NCI-H1930 (cell line): ENCODE results near the gene SLAMF1.

ENCODE experiments used
- DNase-seq, 2 experiments: peaks; one replicate each; lab custom pipeline; 2025; lab: John Stamatoyannopoulos, UW

The SLAMF1 gene

DNA sequence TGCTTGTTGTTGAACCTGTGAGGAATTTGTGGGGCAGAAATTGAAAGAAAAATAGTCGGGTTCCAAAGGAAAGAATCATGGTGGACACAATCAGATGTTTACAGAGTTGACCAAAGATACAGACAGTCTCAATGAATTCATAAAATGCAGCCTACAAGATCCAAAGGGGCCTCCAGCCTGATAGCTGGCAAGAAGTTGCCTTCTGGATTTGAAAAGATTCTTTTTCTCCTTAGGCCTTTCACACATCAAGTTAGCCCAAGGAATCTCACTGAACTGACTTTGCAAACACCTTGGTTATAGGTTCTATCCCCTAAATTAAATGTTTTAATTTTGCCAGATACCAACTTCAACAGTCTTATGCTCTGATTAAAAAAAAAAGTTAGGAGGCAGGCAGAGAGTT lies 21.5 kb downstream of the SLAMF1 start:
- DNase-seq = no peak

DNA sequence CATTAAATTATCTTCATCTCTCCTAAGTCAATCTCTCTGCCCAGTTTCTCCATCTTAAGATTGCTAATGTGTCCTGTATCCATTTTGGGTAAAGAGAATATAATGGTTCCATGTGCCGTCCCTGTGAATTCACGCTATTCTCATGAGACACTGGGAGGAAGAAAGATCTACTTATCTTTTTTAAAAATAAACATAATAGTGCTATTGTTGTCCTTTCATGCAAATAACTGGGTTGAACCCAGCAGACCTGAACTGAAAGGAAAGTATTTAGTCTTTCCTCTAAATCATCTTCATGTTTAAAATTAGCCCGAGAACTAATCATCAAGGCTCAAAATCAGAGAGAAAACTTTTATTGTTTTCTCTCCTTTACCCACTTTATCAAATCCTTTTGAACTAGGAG lies 22.4 kb downstream of the SLAMF1 start:
- no peak for DNase-seq

- DNase-seq = no peak
These were observed 23.0 kb downstream of the SLAMF1 start for GRCh38 chr1:160623862-160624261.

DNA sequence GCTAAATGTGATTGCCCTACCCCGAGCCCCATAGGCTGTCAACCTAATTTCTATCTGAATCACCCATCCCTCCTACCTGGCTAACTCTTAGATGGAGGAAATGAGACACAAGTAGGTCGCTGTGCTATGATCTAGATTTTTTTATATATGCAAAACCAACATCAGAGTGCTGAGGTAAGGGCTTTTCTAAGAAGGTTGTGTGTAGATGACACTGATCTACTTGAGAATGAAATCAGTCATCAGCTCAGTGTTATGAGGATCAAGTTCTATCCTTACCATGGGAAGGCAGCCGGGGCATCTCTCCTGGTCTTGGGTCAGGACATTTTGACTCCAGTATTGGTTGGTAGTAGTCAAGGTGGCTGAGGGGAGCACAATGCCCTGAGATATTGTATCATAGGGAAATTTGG lies 23.6 kb downstream of the SLAMF1 start:
- no peak for DNase-seq

- no peak for DNase-seq
These were observed 24.2 kb downstream of the SLAMF1 start for GRCh38 chr1:160622501-160623226.

DNA sequence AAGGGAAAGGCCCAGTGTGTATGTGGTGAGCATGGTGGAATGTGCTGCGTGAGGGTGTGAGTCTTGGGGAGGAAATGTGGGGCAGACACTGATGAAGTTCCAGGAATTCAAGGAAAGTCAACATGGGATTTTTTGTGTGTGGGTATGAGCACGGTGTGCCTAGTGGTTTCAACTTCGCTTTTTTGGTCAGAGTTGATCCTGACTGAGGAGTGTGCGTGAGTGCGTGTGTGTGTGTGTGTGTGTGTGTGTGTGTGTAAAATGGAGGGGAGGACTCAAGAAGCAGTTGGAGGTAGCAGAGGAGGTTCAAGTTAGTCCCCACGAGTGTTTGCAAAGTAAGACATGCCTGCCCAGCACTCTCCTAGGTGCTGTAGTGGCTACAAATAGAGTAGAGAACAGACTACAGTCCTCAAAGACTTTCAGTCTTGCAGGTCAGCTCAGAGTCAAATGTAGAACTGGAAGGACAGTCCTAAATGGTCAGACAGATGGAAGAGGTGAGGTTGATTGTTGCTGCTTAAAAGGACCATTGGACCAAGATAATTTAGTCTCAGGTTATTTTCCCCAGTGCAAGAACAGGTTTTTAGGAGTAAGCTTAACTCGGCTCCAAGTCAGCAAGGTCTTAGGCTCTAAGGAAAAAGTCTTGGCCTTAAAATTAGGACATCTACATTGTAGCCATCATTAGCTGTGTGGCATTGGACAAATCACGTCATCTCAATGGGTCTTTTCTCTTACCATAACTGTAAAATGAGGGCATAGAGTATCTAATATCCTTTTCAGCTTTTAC lies 25.0 kb downstream of the SLAMF1 start:
- DNase-seq = no peak

DNA sequence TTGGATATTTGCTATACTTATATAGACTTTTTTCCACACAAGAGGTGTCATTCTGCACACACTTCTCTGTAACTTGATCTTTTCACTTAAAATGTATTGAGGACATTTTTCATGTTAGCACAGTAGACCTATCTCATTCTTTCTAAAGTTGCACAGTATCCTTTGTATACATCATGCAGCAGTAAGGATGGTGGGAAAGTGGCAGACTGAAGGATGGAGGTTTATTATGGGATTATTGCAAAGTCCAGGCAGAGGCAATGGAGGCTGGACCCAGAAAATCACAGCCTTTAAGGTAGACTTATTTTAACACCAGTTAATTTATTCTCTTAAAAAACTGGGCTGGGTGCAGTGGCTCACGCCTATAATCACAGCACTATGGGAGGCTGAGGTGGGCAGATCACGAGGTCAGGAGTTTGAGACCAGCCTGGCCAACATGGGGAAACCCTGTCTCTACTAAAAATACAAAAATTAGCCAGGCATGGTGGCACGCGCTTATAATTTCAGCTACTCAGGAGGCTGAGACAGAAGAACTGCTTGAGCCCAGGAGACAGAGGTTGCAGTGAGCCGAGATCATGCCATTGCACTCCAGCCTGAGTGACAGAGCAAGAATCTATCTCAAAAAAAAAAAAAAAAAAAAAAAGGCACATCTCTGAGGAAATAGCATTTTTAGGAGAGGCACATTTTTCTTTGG lies 25.8 kb downstream of the SLAMF1 start:
- no peak for DNase-seq

- no peak for DNase-seq
These were observed 27.0 kb downstream of the SLAMF1 start for GRCh38 chr1:160619742-160620277.

GRCh38 chr1:160618763-160619274 lies 28.0 kb downstream of the SLAMF1 start:
- DNase-seq = no peak

- no peak for DNase-seq
These were observed 28.5 kb downstream of the SLAMF1 start for GRCh38 chr1:160618327-160618726.

- no peak for DNase-seq
These were observed 31.2 kb downstream of the SLAMF1 start for GRCh38 chr1:160615660-160616059.

GRCh38 chr1:160614410-160614809 lies 32.4 kb downstream of the SLAMF1 start:
- DNase-seq = no peak

- no peak for DNase-seq
These were observed 34.1 kb downstream of the SLAMF1 start for GRCh38 chr1:160612613-160613218.

- DNase-seq = no peak
These were observed 36.1 kb downstream of the SLAMF1 start for GRCh38 chr1:160610569-160611242.

DNA sequence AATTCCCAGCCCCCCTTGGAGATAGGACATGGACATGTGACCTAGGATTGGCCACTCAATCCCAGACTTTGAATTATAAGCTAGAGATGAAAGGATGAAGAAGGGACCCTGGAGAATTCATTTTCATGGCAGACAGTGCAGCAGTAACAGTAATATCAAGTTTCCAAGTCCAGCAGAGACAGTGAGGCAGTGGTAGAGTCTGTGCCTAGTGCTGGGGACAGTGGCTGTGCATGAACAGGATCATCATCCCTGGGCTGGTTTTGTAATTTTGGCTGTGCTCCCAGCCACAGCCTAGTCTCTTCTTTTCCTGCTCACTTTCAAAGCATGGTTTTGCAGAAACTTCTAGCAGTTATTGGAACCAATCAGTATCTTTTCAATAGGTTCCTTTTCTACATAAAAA lies 37.9 kb downstream of the SLAMF1 start:
- DNase-seq = no peak

DNA sequence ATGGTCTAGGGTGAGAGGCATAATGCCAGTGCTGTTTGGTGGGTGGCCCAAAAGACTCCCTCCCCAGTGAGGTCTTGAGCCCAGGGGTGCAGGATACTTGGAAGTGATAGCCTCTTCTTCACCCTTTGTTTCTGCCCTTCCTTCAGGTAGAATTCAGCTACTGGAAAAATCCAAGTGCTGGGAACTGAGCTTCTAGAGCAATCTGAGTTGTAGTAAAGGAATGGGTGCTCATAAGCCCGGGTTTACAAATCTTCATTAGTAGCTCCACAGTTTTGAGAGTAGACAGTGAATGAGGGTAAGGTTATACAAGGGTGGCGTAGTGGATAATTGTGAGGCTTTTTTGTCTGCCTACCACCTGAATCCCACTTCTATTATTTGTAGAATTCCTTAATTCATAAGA lies 38.3 kb downstream of the SLAMF1 start:
- DNase-seq = no peak

GRCh38 chr1:160608057-160608456 lies 38.8 kb downstream of the SLAMF1 start:
- no peak for DNase-seq

- DNase-seq = no peak
These were observed 39.2 kb downstream of the SLAMF1 start for GRCh38 chr1:160607672-160608032.

GRCh38 chr1:160607011-160607671 lies 39.7 kb downstream of the SLAMF1 start:
- peak; percentile 3 to 34 for DNase-seq

- DNase-seq = no peak
These were observed 40.2 kb downstream of the SLAMF1 start for GRCh38 chr1:160606611-160607010.
